Stimulated activated CD4-positive, alpha-beta T cell treated with anti-CD3 and anti-CD28 coated beads, Interleukin-15, amount 100 ng/mL, for 1 hour (primary cell): ENCODE results near the gene LAMA2.
A peak's percentile ranks its signal among the peaks of the same experiment; 100 is the strongest.

ENCODE experiments used
- DNase-seq, 2 donors: peaks; one replicate each; pipeline ENCODE4 v3.0.0-alpha.2; 2020; ENCODE audit warnings: low read depth in 1 of 2, low spot score in 1 of 2

LAMA2 gene

DNA sequence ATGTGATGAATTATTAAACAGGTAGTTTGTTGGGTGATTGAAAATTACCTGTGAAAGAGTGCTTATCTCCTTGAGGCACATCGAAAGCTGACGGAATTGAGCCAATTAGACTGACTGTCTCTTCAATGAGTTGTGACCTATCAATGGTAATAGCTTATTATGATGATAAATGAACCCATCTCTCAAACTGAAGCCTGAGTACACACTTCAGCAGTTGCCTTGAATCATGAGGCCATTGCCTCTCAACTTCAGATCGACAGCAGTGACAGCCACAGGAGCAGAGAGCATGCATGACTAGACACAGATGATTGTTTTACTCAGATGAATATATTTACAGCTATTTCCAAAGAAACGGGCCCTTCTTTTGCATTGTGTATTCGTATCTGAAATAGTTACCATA, 323.9 kb downstream of the LAMA2 start:
- DNase-seq: no peak

DNA sequence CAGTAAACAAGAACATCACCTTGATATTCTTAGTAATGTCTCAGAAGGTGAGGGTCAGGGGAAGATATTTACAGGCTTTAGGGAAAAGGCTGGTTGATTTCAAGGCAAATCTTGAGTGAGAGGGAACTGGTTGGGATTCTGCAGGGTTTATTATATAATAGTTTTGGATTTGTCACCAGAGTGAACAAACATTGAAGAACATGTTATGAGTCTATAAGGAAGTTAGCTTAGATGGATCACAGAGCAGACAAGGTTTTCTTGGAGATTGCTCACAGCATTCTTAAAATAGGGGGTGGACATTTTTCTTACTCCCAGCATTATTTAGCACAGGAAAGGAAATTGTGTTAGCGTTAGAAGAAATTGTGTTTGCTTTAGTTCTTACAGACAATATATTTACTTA, 324.9 kb downstream of the LAMA2 start:
- DNase-seq: no peak

DNA sequence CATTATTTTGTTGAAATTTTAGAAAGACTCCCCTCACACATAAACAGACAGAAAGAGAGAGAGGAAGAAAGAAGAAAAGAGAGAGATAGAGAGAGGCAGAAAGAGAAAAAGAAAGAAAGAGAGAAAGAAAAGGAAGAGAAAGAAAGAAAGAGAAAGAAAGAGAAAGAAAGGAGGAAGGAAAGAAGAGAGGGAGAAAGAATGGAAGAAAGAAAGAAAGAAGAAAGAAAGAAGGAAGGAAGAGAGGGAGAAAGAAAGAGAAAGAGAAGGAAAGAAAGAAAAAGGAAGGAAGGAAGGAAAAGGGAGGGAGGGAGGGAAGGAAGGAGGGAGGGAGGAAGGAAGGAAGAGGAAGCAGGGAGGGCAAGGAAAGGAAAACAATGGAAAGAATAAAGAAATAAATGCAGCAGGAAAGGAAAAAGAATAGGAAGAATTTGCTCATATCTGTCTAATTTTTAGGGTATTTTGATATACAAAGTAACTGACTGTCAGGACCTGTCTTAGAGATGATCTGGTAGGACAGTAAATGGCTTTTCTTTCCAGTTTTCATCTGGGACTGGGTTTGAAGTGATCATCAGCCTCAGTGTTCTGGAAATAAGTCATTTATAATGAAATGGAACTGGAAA, 325.6 kb downstream of the LAMA2 start:
- no peak for DNase-seq

DNA sequence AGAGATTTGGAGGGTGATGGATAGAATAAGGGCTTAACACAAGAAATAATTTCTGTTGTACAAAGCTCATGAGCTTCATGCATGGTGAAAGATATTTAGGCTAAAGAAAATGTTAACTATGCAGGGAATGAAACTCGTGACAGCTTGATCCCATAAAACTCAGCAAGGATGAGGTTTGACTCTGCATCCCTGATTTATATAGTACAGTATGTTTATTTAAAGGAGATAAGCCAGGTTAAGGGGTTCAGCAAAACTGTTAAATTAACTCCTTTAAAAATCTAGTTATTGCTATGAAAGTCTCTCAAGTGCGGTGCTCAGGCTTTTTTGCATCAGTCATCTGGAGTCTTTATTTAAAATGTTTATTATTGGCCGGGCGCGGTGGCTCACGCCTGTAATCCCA, 326.4 kb downstream of the LAMA2 start:
- DNase-seq: no peak

DNA sequence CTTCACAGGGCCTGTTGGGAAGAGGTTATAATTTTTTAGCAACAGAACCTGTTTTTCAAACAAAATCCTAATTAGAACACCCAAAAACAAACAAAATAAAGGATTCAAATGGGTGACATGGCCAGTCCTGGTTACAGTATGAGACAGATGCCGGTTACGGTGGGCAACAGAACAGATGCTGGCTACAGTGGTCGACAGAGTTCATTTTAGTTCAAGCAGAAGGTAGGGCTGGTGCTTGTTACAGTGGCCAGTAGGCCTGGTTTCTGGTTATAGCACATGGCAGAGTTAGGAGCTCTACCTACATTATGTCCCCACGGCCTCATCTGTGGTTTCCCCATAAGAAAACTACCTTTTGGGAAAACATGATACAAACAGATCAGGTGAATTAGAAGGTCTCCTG, 327.7 kb downstream of the LAMA2 start:
- DNase-seq: no peak

DNA sequence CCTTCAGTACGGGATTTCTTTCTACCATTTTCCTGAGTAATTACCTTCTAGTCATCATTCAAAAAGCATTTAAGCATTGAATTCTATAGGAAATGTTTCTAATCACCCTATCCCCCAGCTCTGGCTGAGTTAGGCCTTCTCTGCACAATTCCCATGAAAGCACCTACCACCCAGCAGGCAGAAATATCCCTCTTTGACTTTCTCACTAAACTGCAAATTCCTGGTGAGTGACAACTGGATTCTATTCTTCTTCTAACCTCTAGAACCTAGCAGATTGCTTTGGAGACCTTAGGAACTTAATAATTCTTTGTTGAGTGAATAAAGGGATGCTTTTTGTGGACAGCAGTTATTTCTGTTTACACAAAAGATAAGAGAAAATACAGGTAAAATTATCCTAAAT, 328.7 kb downstream of the LAMA2 start:
- DNase-seq: no peak

DNA sequence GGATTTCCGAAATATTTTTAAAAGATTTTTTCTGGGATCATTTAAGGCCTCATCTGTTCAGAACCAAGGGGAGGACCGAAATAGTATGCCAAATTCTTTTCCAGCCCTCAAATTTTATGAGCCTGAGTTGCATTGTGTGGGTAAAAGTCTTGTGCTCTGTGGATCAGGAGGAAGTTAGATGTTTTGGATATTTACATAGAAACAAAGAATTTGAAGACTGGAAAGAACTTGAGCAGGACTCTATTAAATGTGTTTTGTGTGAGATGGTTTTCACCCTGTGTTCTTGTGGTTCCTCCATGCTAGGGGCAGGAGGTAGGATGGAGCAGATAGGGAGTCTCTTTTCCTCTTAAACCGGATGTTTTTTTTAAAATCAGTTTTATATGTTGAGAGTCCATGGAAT, 329.1 kb downstream of the LAMA2 start:
- DNase-seq: no peak

DNA sequence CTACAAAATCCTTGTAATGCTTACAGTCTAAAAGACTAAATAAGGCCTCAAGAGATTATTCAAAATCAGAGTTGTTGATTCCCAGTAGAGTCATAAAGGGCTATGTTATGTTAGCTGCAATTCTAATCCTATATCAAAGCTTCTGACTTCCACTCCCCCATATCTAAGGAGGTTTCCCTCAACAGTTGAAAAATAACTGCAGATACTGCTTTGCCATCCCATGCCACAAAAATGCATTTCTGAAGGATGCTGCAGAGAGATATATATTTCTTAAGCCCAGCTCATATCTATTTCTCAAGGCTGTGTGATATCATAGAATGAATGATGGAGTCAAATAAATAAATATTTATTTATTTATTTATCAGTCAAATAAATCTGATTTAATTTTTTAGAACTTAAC, 332.3 kb downstream of the LAMA2 start:
- no peak for DNase-seq

DNA sequence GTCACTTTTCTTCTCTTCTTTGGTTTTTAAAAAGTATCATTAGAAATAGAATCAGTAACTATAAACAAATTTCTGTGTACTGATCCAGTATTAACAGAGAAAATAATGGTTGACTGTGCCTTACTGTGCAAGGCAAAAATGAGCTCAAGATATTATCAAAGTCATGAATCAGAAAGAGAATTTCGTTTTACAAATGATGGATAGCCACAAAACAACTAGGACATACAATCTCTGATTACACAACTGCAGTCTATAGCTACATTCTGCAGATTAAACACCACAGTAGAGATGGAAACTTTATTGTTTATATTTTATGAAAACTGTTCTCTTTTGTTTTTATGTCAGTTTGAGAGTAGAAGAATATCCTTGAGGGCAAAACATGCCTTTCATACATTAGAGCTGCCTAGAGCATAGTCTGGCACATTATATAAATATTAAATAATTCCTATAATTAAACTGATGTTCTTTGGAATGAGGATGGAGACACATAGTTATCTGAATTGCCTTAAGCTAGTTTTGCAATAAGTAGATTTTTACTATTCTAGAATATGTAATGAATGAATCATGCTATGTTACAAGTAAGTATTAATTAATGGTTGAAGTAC, 333.1 kb downstream of the LAMA2 start:
- DNase-seq: no peak

DNA sequence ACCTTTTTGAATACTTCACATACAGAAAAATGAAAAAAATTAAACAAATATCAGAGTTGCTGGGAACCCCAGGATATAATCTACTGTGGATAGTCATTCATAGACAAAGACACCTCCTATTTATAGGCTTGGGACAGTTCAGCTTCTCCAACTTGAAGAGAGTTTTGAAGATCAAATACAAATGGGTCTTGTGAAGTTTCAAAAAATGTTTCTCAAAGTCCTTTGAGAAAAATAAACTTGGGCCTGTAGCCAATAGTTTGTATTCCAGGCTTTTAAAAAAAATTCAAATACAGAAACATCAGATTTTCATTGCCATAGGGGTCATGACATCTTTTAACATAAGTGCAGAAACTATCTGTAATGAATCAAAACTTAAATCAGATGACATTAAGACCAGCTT, 334.8 kb downstream of the LAMA2 start:
- DNase-seq: no peak

DNA sequence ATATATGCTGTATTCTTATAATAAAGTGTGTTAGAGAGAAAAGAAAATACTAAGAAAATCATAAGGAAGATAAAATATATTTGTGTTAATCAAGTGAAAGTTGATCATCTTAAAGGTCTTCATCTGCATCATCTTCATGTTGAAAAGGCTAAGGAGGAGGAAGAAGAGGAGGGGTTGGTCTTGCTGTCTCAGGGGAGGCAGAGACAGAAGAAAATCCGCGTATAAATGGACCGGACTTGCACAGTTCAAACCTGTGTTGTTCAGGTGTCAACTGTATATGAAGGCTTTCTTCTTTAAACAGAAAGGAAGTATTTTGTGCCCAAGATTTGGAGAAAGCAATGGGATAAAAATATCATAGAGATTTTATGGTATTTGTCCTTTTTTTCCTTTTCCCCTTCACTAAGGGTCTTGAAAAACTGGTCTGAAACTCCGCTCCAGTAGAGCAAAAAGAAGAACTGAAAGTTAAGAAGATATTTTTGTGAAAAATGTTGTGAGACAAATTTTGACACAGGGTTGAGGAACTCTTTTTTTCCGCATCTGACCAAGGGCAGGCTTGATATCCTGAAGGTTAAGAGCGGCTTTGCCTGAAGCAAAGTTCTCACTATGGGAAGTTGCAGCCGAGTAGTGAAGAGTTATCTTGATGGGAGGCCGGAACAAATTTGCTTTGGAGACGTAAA, 350.7 kb downstream of the LAMA2 start:
- no peak for DNase-seq

DNA sequence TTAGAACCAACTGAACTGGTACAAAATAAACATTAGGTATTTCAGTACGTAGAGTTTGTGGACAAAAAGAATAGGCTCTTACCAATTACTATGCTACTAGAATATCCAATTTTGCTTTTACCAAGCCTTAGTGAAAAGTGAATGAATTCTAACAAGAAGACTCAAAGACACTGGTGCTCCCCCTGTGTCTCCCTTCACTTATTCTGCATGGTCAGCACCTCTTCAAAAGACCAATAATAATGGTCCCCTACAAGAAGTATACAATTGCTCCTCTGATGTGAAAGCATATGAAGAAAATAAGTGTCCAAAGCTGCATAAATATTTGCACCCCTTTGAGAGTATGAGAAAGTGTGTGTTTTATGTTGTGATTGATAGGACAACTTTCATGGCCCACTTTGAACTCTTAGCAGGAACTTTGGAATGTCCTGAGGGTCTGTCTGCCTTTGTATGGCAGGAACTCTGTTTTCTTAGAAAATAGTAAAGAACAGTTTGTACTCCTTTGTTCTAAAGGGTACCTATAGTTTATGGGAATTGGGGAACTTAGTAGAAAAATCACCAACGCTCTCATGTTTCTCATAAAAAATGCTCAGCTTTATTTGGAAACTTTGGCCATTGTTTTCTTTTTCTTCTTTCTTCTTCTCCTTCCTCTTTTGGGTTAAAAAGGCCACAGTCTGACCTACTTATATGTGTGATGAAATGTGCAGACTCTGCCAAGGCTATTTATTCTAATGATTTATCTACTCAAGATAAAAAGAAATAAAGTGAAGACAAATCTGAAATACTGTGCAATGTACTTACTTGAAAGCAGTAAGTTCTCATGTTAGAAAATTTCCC, 352.4 kb downstream of the LAMA2 start:
- DNase-seq: no peak

DNA sequence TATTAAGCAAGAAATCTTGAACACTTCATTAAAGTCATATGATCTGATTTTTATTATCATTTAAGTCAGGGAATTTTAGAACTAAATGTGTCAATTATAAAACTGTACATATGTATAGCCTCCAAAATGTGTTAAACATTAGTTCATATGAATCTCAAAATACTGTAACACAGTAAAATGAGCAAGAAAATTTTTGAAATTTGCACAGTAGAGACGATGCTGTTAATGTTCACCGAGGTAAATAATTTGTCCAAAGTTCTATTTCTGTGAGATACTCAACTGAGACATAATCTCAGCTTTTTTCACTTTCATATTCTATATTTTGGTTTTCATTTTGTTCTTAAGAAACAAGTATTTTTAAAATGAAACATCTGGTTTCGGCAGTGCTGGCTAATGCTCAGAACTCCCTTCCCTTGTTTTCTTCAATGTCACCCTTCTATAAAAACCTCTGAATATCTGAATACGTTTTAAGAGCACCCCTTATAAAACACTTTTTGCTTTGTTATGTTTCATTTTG, 353.1 kb downstream of the LAMA2 start:
- no peak for DNase-seq

DNA sequence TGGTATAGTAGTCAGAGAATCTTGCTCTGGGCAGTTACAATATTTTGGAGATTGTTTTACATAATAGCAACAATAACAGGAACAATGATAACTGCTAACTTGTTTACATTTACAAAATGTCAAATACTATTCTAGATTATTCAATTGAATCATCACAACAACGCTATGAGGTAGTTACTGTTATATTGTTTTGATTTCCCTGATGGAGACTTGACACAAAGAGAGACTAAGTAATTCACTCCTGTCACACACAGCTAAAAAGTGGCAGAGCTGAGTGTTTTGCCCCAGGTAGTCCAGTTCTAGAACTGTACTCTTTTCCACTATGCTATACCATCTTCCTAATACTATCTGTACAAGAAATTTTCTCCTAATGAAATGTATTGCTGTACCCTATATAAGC, 356.1 kb downstream of the LAMA2 start:
- DNase-seq: no peak

DNA sequence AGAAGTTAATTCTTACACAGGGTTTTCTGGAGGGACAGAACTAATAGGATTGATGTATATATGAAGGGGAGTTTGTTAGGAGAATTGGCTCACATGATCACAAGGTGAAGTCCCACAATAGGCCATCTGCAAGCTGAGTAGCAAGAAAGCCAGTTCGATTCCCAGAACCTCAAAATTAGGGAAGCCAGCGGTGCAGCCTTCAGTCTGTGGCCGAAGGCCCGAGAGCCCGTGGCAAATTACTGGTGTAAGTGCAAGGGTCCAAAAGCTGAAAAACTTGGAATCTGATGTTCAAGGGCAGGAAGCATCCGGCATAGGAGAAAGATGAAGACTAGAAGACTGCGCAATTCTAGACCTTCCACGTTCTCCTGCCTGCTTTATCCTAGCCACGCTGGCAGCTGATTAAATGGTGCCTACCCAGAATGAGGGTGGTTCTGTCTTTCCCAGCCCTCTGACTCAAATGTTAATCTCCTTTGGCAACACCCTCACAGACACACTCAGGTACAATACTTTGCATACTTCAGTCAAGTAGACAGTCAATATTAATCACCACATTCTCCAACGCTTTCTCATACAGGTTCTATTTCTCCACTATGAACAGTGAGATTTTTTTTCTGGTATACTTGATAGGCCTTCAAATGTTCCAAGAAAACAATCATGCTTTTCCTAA, 357.0 kb downstream of the LAMA2 start:
- no peak for DNase-seq

DNA sequence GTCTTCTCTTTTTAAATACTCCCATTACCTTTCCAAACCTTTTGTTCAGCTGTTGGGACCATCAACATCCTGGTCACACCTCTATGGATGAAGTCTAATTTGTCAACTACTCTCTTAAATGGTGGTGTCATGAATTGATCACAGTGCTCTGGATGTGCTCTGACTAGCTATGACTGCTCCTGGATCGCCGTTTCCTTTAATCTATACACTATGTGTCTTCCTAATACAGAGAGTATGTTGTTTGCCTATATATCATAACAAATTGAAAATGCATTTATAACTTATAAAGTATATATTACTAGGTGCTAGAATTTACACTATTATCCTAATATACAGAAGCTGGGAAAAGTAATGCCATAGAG, 357.5 kb downstream of the LAMA2 start:
- DNase-seq: no peak

DNA sequence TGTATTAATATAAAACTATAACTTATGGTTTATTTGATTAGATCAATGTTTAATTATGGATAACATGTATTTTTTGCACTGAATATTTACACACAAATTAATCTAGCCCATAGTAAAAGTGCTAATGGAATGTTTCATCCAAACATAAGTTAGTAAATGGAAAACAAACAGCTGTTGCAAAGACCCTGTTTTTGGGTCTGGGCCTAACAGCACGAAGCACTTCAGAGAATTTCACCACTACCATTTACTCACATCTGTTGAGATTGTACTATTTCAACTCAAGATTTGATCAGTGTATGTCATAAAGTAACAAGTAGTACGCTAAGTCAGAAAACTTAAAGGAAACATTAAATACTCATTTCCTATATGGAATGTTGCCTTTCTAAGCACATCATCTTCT, 359.6 kb downstream of the LAMA2 start:
- no peak for DNase-seq

DNA sequence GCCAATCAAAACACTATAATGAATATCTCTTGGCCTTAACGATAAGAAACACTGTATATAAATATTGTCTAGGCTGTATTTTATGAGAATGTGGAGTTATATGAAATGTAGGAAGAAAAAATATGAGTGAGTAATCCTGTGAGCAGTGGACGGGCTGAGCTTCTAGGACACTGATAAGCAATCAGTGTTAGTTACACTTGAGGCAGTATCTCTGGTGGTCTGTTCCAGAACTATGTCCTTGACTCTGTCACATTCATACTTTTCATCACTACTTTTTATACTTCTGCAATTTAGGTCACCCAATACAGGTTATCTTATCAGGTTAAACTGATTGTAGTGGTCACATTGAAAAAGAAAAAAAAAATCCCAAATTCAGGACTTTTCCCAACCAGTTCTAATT, 360.4 kb downstream of the LAMA2 start:
- DNase-seq: no peak

DNA sequence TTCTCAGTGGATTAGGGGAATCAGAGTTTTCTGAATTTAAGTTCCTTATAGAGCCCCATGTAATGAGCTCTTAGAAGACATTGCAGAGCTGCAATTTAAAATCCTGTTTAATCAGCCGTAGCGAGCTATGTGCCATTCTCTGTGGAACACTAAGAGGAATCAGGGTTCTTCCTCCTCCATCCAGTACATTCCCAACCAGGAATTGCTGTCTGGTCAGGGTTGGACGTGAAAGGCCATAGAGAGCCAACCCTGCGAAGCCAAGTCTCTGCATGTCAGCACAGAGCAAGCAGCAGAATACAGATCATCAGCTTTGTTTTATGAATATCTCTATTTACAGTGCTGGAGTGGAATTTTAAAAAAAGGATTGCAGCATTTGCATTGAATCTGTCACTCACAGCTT, 366.0 kb downstream of the LAMA2 start:
- DNase-seq: no peak

DNA sequence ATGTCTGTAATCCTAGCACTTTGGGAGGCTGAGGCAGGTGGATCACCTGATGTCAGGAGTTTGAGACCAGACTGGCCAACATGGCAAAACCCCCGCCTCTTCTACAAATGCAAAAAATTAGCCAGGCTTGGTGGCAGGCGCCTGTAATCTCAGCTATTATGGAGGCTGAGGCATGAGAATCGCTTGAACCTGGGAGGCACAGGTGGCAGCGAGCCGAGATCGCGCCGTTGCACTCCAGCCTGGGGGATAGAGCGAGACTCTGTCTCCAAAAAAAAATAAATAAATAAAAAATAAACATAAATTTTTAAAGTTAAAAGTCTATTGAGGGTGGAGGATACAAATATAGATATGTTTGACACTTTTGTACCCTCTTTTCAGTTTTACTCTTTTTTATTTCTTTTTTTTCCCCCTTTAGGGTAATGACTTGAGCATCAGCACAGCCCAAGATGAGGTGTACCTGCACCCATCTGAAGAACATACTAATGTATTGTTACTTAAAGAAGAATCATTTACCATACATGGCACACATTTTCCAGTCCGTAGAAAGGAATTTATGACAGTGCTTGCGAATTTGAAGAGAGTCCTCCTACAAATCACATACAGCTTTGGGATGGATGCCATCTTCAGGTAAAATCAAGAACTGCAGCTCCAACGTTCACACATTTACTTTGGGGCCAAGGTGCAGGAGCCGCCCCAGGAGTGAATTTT, 368.9 kb downstream of the LAMA2 start:
- DNase-seq: peak in 1 of 2 donors; percentile 2
